ENCODE results near the gene HPN.

DNA sequence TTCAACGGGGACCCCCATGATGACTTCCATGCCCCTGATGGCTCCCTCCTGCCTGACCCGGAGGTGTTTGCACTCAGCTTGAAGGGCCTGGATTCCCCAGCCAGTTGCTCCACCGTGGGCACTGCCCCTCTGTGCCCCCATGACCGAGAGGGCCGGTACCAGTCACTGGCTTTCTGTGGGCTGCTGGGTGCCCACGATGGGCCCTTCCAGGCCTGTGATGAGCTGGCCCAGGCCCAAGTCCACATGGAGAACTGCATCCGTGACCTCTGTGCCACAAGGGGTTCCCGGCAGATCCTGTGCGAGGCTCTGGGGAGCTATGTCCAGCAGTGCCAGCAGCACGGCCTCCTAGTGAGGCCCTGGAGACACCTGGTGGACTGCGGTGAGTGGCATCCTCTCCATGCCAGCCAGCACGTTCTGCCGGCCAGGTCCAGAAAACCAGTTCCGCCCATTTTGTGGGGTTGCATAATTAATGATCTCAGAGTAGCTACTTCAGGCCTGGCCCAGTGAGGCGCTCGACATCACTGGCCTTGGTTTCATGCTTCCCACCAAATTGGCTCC, 39.2 kb downstream of the HPN start:
- TF ChIP-seq, protein P1, sequence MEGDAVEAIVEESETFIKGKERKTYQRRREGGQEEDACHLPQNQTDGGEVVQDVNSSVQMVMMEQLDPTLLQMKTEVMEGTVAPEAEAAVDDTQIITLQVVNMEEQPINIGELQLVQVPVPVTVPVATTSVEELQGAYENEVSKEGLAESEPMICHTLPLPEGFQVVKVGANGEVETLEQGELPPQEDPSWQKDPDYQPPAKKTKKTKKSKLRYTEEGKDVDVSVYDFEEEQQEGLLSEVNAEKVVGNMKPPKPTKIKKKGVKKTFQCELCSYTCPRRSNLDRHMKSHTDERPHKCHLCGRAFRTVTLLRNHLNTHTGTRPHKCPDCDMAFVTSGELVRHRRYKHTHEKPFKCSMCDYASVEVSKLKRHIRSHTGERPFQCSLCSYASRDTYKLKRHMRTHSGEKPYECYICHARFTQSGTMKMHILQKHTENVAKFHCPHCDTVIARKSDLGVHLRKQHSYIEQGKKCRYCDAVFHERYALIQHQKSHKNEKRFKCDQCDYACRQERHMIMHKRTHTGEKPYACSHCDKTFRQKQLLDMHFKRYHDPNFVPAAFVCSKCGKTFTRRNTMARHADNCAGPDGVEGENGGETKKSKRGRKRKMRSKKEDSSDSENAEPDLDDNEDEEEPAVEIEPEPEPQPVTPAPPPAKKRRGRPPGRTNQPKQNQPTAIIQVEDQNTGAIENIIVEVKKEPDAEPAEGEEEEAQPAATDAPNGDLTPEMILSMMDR (IDR thresholded peaks at IDR 0.05; ENCODE audit: low read depth, low read length, poor library complexity, severe bottlenecking) = no peak
- TF ChIP-seq EZH2phosphoT487 (IDR thresholded peaks at IDR 0.05; ENCODE audit: borderline replicate concordance, low read length) = no peak

Data from DOHH2 (cell line).